ENCODE measurements around the gene FAM43A. TPM values are rescaled to one million over a fixed set of nuclear protein-coding genes. Genes with fewer than 3 reads are reported as not detected.

FAM43A gene
- total and polyA plus RNA-seq, 2 of the 4 experiments (the other 2 are of a cell fraction), result 3.0 to 11.5 TPM

GRCh38 chr3:194714137-194714455 is 28.4 kb downstream of the FAM43A start:
- no peak overlapping the region for H3K27ac ChIP-seq (ENCODE audit: insufficient read depth, low read length)
- BruUV-seq (replicated peaks), result no TSS peak
- H2BK20ac ChIP-seq (ENCODE audit: low read depth, low read length), result no peak overlapping the region
- POLR2A ChIA-PET (ENCODE audit: unreplicated experiment), result no interaction called here
- intact Hi-C loops (cut with micrococcal nuclease) (no loop called here), dilution Hi-C loops (cut with HindIII; ENCODE audit: low sequenced_read_pairs, unreplicated experiment) (no loop called here), in situ Hi-C loops (cut with MboI; ENCODE audit: low sequenced_read_pairs) (no loop called here)
- peaks cover 33% of the 10 kb centered on the region for H3K27me3 ChIP-seq (ENCODE audit: control insufficient read depth, insufficient read depth, low read length)
- no peaks in the 10 kb centered on the region for H4K20me1 ChIP-seq (ENCODE audit: insufficient read depth, low read length)
- no peak overlapping the region for H2AFZ ChIP-seq (replicated peaks; ENCODE audit: low read length, poor library complexity)
- no peak overlapping the region for H3K23ac ChIP-seq (ENCODE audit: low read depth, low read length)
- no peak overlapping the region for H2AK9ac ChIP-seq (replicated peaks; ENCODE audit: low read depth, low read length, poor library complexity)
- ATAC-seq (ENCODE audit: low read depth) (no peak), DNase-seq (no peak)
- no peak overlapping the region for H3K4ac ChIP-seq (ENCODE audit: low read depth, low read length)
- 74% methylated on average over 4 of the region's 5 CpGs; no CpG with 5 or more reads in 1 of the 2 experiments for WGBS, 2 experiments (ENCODE audit: extremely low coverage in 2 of 2, insufficient read length in 1 of 2)
- H2BK15ac ChIP-seq (ENCODE audit: low read depth, low read length), result no peak overlapping the region
- no peaks in the 10 kb centered on the region for H3K79me1 ChIP-seq (ENCODE audit: low read depth in 1 of 2, low read length in 2 of 2)
- no peak overlapping the region for H4K8ac ChIP-seq (ENCODE audit: low read depth in 2 of 2, low read length in 2 of 2)
- no peak overlapping the region for H4K5ac ChIP-seq (ENCODE audit: low read depth, low read length)
- no peaks in the 10 kb centered on the region for H3K9me3 ChIP-seq (ENCODE audit: control insufficient read depth, insufficient read depth, low read length)
- H3K4me1 ChIP-seq (ENCODE audit: control insufficient read depth, insufficient read depth, low read length), result no peaks in the 10 kb centered on the region
- no peaks in the 10 kb centered on the region for H3K36me3 ChIP-seq (ENCODE audit: control insufficient read depth, insufficient read depth, low read length)
- no peak overlapping the region for H3K56ac ChIP-seq (ENCODE audit: extremely low read depth, insufficient read depth, low read length)
- CTCF ChIA-PET, result interaction anchor here (1.0 kb wide), 1 partner anchor 24 kb away, joined by 3 read pairs; no protein-coding TSS in a partner anchor
- H2AK5ac ChIP-seq (ENCODE audit: low read depth, low read length), result no peak overlapping the region
- H4K91ac ChIP-seq (ENCODE audit: insufficient read depth, low read depth, low read length), result no peak overlapping the region
- no peaks in the 10 kb centered on the region for H3K9me1 ChIP-seq (ENCODE audit: insufficient read depth, low read length)
- H3K9ac ChIP-seq (ENCODE audit: low read depth, low read length), result no peak overlapping the region
- TF ChIP-seq RFX5 (IDR thresholded peaks at IDR 0.05; ENCODE audit: low read depth, low read length) (no peak), NFE2L2 (IDR thresholded peaks at IDR 0.05; ENCODE audit: low read depth, low read length) (no peak), USF2 (IDR thresholded peaks at IDR 0.05; ENCODE audit: low read depth, low read length) (no peak), BHLHE40 (IDR thresholded peaks at IDR 0.05; ENCODE audit: low read depth, low read length) (no peak), SMC3 (IDR thresholded peaks at IDR 0.05; ENCODE audit: low read depth, low read length) (no peak), FOS (IDR thresholded peaks at IDR 0.05; ENCODE audit: low read depth, low read length) (no peak), RCOR1 (IDR thresholded peaks at IDR 0.05; ENCODE audit: insufficient replicate concordance, low read length) (no peak), ELK1 (IDR thresholded peaks at IDR 0.05; ENCODE audit: borderline replicate concordance, low read depth, low read length) (no peak), CTCF (conservative IDR thresholded peaks at IDR 0.05; ENCODE audit: low read depth, low read length) (no peak), RAD21 (IDR thresholded peaks at IDR 0.05; ENCODE audit: low read length) (no peak)
- H2BK5ac ChIP-seq (ENCODE audit: low read depth, low read length, poor library complexity, severe bottlenecking), result no peak overlapping the region
- H3K4me2 ChIP-seq (ENCODE audit: low read depth, low read length), result no peak overlapping the region
- no peak overlapping the region for H3K14ac ChIP-seq (replicated peaks; ENCODE audit: low read depth, low read length)
- no peak overlapping the region for H2BK120ac ChIP-seq (ENCODE audit: low read depth, low read length)
- H3K4me3 ChIP-seq (ENCODE audit: insufficient read depth, low read depth, low read length), result no peak overlapping the region
- no peak overlapping the region for H3K18ac ChIP-seq (ENCODE audit: low read depth, low read length)

All from IMR-90 (cell line).